UCSD-AML1 (cell line): ENCODE data around the gene ISLR.

Experiments used
- DNase-seq: peaks from one replicate; lab custom pipeline; 2025; ENCODE audit not compliant: unreplicated experiment; lab: John Stamatoyannopoulos, UW

The ISLR gene

DNA sequence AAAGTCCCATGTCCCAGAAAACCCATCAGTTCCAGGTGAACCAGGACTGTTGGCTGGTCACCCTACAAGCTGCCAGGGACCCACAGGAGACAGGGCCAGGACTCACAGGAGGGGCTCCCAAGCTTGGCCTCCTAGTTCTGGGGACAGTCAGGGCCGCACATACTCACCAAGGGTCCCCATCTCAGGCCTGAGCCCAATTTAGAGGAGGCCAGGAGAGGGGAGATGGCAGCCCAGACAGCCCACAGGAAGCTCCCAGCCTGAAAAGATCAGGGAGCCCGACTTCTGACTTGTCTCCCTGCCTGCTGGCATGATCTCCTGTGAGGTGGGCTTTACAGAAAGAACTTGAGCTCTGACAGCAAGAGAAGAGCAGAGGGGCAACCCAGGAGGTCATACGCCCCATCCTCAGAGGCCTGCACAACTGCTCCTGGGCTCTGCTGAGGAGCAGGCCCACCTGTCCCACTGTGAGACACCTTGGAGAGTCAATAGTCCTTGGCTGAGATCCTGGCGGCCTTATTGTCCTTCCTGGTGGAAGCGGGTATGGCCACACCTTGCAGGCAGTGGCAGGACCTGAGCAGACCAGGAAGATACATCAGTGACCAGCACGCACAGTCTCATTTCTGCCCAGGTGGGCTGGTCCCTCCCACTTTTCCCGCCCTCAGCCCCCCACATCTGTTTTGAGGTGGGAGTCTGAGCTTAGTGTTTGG is 2.5 kb upstream of the ISLR start:
- DNase-seq, result no peak

DNA sequence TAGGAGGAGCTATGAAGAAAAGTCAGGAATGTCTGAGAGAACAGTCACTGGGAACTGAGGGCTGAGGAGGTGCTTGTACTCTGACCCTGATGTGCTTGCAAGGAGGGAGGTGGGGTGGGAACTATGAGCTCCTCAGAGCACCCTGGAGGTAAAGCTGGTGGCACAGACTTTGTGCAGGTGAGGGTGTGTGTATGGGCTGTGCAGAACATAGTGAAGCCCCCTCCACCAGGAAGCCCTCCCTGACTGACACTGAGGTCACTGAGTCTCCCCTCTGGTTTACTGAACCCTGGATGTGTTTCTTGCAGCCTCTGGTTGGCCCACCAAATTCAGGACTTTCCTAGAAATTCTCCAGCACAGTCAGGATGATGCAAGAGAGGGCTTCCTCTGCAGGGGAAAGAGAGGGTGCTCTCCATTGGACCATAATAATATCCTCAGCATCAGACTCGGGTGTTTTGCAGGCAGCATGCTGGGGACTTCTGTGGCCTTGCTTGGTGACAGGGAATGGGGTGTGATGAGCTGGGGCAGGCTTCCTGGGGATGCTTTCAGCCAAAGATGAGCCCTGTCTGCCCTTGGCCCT is 1.5 kb upstream of the ISLR start:
- no peak for DNase-seq

DNA sequence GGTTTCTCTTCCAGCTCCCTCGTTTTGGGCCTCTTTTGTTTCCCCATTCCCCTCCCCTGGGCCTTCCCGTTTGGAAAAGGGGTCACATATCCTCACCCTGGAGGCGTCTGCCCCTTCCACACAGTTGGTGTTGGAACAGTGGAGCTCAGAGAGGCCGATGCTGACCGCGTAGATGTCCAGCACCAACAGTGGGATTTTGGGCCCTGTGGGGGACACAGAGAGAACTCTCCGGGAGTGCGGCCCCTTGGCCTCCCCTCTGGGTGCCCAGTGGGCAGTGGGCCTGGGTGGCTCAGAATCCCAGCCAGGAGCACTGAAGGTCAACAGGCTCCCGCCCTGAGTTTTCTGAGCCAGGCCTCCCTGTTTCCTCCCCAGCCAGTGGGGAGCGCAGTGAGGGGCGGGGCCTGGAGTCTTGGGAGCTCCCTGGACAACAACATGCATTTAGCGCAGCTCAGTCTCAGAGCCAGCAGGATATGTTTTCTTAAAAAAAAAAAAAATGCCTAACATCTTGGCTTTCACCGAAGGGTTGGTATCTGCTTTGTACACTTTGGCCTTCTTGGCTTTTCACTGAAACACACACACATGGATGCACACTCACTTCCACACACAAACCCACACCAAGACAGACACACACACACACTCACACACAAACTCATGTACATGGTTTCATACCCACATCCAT is 670 bp upstream of the ISLR start:
- no peak for DNase-seq

DNA sequence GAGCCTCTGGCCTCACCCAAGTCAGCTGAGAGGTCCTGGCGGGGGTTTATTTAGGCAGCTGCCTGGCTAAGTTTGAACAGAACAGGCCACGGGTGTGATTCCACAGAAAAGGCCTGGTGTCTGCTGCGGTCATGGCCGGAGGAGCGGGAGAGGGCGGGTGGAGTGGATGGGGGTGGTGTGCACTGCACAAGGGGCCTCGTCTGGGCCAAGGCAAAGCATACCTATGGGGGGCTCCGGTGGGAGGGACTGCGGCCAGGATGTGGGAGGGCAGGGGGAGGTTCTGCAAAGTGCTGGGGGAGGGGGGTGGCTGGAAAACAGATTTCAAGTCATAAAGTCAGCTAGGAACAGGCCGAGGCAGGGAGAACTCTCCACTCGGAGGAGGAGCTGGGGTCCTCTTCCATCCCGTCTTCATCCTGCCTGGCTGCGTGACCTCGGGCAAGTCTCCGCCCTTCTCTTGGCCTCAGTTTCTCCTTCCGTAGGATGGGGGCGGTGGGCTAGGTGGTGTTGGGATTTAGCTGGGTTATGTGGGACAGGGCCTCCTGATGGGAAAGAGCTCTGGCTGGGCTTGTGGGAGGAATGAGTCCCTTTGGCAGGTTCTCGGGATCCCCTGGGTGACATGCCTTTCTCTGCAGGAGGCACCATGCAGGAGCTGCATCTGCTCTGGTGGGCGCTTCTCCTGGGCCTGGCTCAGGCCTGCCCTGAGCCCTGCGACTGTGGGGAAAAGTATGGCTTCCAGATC is 878 bp downstream of the ISLR start:
- no peak for DNase-seq

DNA sequence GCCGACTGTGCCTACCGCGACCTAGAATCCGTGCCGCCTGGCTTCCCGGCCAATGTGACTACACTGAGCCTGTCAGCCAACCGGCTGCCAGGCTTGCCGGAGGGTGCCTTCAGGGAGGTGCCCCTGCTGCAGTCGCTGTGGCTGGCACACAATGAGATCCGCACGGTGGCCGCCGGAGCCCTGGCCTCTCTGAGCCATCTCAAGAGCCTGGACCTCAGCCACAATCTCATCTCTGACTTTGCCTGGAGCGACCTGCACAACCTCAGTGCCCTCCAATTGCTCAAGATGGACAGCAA is 1.4 kb downstream of the ISLR start:
- DNase-seq, result no peak

DNA sequence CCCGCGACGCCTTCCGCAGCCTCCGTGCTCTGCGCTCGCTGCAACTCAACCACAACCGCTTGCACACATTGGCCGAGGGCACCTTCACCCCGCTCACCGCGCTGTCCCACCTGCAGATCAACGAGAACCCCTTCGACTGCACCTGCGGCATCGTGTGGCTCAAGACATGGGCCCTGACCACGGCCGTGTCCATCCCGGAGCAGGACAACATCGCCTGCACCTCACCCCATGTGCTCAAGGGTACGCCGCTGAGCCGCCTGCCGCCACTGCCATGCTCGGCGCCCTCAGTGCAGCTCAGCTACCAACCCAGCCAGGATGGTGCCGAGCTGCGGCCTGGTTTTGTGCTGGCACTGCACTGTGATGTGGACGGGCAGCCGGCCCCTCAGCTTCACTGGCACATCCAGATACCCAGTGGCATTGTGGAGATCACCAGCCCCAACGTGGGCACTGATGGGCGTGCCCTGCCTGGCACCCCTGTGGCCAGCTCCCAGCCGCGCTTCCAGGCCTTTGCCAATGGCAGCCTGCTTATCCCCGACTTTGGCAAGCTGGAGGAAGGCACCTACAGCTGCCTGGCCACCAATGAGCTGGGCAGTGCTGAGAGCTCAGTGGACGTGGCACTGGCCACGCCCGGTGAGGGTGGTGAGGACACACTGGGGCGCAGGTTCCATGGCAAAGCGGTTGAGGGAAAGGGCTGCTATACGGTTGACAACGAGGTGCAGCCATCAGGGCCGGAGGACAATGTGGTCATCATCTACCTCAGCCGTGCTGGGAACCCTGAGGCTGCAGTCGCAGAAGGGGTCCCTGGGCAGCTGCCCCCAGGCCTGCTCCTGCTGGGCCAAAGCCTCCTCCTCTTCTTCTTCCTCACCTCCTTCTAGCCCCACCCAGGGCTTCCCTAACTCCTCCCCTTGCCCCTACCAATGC is 2.0 kb downstream of the ISLR start:
- no peak for DNase-seq

DNA sequence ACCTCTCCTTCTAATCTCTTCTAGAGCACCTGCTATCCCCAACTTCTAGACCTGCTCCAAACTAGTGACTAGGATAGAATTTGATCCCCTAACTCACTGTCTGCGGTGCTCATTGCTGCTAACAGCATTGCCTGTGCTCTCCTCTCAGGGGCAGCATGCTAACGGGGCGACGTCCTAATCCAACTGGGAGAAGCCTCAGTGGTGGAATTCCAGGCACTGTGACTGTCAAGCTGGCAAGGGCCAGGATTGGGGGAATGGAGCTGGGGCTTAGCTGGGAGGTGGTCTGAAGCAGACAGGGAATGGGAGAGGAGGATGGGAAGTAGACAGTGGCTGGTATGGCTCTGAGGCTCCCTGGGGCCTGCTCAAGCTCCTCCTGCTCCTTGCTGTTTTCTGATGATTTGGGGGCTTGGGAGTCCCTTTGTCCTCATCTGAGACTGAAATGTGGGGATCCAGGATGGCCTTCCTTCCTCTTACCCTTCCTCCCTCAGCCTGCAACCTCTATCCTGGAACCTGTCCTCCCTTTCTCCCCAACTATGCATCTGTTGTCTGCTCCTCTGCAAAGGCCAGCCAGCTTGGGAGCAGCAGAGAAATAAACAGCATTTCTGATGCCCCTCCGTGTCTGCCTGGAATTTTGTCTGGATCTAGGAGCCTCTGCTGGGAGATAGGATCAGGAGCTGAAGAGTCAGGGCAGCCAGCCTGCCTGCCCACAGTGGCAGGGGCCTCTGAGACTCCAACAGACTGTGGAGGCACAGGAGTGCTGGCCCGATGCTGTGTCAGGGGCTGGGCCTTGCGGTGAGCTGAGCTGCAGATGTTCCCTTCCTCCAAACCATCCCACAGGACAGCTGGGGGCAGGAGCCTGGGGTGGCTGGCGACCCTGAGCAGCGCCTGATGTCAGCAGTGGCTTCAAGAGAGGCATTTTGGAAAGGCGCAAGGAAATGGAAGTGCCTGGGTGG is 3.0 kb downstream of the ISLR start:
- DNase-seq, result no peak

DNA sequence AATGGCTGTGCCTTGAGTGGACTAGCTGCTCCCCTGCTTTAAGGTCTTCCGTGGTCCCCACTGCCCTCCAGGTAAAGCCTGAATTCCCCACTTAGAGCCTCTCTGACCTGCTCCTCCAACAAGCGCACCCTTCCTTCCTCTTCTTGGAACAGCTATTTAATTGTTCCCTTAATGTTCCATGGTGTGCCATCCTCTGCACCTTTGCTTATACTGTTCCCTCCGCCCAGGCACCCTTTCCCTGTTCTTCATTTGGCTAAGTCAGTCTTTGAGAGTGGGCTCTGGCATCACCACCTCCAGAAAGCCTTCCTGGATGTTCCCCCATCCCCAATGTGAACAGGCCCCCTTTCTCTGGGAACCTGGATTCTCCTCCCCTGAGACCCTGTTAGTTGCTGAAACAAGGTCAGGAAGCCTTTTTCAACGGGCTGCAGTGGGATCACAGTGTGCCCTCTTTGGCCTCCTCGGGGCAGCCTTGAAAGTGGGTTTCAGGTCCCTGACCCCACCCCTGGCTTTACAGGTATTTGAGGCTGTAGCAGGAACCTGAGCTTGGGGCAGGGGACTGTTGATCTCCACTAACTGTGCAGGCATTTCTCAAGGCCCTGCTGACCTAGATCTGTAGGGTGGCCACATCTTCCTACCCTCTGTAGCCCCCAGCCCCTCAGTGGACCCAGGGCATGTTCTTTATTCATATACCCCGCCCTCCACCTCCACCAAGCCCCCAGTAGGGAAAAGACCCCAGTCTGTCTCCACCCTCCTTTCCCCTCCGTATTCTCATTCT is 5.0 kb downstream of the ISLR start:
- DNase-seq, result no peak

DNA sequence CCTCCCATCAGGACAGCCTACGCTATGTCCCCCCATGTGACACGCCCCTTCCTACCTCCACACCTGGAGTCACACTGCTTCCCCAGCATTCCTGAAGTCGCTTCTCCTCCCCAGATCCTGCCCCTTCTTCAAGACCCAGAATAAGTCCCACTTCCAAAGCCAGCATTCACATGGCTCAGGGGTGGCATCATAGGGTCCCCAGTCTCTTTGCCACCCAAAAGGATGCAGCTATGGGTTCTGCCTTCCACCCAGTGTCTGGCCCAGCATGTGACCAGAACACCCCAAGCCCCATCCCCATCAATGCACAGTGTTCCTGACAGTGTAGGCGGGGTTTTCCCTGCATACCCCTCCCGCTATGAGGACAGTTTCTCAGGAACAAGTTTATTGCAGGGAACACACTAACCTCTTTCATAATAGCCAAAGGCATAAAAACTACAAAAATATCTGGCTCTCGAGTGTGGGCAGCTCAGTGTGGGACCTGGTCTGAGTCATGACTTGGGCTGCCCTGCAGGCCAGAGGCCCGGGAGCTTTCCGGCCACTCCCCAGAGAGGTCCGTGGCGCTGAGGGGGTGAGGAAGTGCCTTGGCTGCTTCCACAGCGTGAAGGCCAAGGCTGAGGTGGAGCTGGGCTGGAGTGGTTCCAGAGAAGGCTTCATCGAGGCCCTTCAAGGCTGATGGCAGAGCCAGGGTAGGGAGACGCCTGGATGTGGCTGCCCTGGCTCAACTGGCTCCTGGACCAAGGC is 5.8 kb downstream of the ISLR start:
- DNase-seq, result no peak

DNA sequence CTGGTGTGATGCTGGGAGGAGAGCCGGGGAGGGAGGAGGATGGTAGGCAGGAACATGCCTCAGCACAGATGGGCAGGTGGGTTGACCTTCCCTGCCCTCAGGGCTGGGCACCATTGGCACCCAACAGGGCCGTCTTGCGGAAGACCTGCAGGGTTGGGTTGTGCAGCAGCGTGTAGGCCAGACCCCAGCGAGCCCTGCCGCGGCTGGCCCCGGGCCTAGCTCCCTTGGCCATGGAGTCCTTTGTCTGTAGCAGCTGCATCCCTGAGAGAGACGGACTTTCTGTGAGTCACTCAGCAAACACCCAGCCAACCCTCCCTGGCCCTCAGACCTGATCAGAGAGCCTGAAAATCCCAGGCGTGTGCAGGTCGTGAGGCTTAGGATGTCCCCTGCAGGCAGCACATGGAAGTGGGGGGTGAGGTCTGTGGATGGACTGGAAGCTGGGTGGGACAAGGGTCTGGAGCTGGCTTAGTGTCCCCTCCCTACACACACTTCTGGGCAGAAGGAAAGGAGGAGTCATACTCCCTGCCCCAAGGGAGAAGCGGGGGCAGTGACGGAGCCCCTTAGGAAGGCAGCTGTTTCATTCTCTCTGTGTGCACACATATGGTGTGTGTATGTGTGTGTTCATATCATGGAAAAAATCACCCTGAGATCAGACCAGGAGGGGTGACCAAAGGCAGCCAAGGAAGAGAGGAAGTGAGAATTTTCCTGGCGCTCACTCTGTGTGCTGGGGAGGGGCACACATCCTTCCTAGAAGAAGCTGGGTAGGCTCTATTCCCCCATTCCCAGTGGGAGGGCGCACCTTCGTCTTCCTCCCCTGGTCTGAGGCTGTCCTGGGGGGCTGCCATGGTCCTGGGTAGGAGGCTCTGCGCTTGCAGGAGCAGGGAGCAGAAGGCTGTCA is 6.7 kb downstream of the ISLR start:
- DNase-seq, result no peak

DNA sequence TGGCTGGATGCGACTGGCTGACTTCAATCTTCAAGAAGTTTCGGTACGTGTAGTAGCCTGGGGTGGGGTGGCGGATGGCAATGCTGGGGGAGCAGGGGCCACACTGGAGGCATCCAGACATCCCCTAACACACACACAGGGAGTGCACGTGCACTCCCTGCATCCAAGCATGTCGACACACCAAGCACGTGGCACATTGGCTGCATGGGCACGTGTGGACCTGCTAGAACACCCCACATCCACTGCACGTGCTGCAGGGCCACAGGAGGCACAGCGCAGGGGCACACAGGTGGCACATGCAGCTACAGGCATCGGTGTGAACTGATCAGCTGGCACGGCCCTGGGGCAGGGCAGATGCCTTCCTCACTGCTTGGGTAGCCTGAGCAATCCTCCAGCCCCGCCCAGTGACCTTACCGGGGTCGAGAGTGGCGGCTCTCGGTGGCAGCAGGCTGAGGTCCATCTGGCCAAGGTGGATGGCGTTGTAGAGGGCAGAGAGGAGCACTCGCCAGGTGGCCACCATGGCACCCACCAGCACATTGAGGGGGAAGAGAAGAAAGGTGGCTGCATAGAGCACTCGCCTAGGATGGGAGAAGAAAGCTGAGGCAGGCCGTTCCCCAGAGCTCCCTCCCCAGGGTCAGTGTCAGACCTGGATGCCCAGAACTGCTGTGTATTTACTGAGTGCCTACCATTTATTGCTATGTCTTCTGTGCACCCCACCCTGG is 7.5 kb downstream of the ISLR start:
- DNase-seq, result no peak

DNA sequence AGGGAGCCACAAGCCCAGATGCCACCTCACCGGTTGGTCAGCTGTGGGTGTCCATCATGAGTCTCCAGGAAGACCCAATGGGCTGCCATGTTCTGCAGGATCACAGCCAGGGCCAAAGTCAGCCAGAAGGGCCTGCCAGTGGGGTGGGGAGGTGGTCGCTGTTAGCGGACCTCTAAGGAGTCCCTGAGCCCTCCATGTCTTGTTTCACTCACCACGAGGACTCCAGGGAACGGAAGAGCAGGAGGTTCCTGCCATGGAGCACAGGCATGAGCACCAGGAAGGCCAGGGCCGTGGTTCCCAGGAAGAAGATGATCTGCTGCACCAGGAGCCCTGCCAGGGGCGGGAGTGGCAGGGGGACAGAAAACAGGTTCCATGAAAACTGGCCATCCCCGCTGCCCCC is 8.6 kb downstream of the ISLR start:
- DNase-seq, result no peak

DNA sequence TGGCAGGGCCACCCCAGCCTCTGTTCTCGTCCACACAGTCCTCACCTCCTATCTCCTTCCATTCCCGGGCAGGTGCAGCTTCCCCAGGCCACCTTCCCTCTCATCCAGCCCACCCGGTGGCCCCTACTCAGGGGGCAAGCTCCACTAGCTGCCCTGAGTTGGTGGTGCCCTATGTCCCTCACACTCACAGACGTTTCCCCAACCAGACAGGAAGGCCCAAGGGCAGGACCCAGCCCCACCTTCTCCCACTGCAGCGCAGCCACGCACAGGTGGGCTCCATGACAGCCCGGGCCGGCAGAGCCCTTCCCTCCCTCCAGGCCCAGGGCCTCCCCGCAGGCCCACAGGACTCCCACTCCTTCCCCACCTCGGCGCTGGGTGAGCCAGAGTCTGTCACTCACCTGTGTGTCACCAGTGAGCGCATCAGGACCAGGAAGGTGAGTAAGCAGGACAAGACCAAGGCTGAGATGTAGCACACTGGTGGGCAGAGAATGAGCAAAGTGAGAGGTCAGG is 11.1 kb downstream of the ISLR start:
- no peak for DNase-seq

DNA sequence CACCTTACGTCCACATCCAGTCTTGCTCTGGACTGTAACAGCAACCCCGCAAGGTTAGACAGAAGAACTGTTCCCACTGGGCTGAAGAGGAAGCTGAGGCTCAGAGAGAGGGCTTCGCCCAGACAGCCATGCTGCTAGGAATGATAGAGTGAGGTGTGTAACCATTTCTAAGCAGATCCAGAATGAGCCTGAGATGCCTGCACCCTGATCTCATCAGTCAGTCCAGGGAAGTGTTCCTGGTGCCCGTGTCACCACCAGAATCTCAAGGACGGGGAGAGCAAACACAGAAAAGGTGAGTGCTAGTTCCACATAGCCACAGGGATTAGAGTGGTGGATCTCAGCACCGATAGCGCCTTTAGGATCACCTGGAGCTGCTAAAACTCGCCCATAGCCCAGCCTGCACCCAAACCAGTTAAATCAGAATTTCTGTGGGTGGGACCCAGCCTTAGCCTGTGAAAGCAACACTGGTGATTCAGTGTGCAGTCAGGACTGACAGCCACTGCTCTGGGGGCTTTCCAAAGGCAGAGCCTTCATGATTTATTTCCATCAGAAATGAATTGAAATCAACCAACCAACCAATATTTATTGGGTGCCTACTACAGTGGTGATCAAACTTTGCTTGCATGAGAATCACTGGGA is 12.3 kb downstream of the ISLR start:
- no peak for DNase-seq

DNA sequence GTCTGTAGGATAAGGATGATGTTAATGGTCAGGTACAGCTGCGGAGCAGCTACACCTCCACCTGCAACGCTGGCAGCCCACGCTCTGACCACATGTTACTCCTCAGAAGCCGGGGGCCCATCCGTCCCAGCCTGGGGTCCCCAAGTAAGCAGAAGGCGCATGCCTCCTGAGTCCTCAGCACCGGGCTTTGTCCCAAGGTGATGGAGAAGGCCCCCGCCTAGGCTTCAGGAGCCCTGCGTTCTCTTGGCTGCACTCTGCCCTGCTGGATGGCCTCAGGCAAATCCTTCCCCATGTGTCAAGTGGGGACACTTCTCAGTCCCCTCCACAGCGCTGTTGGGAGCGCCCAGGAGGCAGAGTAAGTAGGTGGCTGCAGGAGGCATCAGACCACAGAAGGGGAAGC is 14.7 kb downstream of the ISLR start:
- no peak for DNase-seq

DNA sequence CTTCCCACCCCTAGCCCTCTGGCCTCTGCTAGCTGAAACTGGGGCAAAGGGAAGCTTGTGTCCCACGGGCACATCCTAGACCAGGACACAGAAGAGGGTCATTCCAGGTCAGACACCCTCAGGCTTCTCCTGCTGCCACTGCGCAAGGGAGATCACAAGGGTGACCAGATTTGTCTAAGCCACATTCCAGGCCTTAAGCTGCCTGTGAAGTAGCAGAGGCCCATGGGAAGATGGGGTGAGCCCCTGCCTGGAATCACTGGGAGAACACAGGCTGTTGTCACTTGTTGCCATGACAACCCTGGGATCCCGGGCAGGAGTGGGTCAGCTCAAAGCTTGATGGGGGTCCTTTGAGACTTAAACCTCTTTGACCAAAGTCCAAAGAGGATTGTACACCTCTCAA is 18.3 kb downstream of the ISLR start:
- DNase-seq, result no peak
